Right hindlimb (tissue), 1 donor: ENCODE results near the gene FUT2.
"Not testable (repeated sequence)": the region's sequence is repeated elsewhere in the genome, so short reads cannot be mapped to it uniquely, and the experiment has no call there.

Experiments
- DNase-seq: peaks from one replicate; pipeline ENCODE4 v3.0.0-alpha.2; 2018

FUT2 gene

DNA sequence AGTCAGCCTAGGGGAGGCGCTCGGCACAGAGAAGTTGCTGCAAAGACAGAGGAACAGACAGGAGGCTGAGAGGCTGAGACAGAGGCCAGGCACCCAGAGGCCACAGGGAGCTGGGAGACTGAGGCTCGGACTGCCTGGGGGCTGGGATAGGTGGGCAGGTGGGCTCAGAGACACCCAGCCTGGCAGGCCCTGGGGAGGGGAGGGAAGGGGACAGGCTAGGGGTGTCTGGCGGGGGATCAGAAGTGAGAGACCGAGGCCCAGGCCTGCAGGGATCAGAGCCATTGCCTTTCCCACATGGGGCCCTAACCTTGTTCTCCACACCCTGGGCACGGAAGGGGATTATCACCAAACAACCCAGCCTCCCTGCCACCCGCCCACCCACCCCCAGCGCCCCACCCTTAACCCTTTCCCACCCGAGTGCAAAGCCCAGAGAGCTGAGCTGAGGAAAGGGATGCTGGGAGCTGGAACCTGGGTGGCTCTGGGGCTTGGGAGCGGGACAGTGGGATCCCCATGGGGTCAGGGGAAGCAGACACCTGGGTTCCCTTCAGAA lies 24.2 kb upstream of the FUT2 start:
- DNase-seq: peak; percentile 31

DNA sequence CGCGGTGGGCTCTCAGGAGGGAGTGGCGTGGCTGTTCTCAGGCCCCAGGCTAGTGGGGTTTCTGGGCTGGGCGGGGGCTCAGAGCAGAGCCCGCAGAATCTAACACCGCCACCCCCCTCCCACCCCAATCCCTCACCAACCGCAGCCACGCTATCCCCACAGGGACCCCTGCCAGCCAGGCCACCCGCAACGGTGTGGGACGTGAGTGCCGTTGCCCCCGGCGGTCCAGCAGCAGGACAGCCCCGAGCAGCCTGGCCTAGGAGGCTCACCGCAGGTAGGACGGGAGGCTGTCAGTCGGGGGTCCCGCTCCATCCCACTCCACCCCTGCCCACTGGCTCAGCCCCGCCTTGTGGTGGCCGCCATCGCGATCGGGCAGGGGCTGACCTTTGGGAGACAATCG lies 22.8 kb upstream of the FUT2 start, which contains the start of gene NTN5:
NTN5 (minus strand) TSS at position 24 of the 400 bp plus-strand sequence. CDS start 2,031 bp downstream, outside the sequence.
- no peak for DNase-seq

DNA sequence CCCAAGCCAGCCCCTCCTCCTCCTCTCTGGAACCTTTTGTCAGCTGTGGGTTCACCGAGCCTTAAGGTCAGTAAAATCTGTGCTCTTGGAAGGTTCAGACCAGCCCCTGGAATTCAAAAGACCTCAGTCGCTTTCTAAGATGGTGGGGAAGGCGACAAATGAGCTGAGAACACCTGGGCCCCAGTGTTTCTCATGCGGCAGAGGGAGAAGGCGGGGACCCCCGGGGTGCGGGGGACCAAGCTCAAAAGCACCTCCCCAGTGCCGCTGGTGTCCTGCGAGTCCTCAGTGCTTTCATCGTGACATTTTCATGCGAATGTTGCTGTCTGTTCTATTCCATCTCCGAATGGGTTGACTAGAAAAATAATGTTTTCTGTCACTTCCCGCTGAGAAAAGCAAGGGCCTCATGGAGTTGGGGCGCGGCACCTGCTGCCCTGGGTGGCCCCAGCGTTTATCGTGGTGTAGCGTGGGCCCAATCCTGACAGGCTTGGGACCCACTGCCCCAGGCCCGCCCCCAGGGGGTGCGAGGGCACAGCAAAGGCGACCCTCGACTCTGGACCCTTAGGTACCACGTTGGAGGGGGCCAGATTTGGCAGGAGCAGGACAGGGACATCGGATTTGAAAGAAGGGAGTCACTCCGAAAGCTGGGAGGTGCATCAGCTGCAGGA lies 22.2 kb upstream of the FUT2 start:
- DNase-seq: no peak

DNA sequence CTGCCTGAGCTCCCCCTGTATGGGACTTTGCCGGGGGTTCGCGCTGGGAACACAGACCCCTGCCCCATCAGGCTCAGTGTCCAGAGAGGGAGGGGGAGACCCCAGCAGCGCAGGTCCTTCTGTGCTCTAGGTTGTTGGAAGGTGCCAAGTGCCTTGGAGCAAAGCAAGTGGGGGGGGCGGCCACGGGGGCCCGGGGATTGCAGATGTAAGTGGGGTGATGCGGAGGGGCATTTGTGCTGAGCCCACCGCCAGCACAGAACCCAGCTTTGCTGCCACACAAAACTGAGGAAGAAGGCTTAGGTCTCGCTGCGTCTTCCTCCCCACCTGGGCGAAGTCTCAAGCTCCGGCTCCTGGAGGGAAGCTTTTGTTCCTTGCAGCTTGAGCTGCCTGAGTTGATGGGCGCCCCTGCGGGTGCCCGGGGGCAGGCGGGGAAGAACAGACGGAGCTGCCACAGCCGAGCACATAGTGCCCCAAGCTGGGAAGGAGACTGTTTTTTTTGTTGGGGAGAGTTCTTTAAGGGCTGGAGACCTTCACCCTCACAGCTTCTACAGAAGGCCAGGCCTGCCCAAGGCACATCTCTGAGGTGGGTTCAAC lies 21.5 kb upstream of the FUT2 start:
- DNase-seq: no peak

DNA sequence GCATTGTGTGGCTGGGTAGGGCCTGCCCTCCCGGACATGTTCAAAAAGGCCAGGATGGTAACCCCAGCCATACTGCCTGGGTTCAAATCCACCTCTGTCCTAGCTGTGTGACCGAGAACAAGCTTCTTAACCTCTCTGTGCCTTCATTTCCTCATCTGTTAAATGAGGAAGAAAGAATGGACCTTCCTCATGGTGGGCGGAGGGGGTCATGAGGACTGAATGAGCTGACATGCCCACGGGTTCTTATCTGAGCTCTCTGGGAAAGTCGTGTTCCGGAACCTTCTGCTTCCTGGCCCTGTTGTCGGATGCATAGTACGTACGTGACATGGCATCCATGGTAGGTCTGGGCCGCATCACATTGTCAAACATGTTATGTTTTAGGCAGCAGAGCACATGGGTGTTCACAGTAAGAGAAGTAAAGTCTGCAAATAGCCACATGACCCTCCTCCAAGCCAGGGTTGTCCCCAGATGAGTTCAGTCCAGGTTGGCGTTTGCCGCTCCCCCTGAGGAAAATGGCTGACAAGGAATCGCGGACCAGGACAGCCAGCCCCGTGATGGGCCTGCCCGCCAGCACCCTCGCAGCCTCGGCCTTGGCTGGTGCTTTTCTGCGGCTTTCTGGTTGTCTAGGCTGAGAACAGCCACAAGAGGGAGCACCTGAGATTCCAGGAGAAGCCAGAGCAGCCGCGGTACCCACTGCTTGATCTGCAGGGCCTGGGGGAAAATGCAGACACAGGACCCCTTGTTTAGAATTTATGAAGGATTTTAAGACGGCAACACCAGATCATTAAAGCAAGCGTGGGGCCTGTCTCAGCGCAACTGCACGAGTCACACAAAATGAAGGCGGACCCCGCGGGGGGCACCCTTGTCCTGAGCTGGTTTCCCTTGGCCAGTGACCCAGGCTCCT lies 20.6 kb upstream of the FUT2 start:
- peak; percentile 88 for DNase-seq

DNA sequence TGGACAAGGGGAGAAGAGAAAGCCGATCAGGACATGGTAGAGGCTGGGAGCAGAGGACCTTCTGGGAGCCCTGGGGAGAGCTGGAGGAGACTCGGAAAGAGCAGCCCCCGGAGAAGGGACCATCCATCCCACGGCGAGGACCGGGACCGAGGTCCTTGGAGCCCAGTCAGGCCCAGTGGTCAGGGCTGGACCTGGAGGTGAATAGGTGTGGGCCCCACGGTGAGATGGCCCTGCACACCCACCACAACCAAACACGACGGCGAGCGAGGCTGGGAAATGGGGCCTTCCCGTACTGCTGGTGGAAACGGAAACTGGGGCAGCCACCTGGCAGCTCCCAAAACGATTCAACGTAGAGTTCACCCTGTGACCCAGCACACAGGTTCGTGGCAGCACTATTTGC lies 19.3 kb upstream of the FUT2 start:
- DNase-seq: no peak

DNA sequence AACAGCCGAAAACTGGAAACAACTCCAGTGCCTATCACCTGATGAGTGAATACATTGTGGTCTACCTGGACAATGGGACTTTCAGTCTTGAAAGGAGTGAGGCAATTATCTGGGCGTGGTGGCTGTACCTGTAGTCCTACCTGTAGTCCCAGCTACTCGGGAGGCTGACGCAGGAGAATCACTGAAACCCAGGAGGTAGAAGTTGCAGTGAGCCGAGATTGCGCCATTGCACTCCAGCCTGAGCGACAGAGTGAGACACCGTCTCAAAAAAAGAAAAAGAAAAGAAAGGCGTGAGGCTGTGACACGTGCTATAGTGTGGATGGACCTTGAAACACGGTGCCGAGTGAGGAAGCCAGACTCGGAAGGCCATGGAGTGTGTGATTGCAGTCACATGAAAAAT lies 18.9 kb upstream of the FUT2 start:
- DNase-seq: no peak

DNA sequence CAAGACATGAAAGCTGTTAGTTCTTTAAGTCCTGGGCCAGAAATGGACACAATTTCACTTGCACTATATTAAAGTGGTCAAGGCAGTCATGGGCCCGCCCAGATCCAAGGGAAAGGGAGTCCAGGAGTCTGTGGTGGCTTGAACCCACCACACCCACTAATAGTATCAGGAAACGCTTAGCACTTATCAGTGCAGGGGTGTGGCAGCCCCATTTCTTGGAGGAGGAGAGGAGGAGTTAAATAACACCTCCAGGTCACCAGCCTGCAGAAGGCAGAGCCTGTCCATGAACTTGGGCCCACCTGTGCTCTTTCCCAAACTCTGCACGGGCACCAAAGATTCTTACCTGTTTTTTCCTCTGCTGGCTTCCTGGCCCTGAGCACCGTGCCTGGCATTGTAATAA lies 17.6 kb upstream of the FUT2 start:
- no peak for DNase-seq

DNA sequence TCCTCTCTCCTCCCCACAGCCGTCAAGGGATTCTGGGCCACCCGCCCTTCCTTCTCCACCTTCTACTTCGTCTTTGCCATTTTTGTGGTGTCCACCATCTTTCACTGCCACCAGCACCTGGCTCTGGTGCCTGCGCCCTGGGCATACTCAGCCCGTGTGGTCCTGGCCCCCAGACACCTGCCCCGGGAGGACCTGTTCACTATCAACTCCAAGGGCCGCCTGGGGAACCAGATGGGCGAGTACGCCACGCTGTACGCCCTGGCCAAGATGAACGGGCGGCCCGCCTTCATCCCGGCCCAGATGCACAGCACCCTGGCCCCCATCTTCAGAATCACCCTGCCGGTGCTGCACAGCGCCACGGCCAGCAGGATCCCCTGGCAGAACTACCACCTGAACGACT lies 15.8 kb upstream of the FUT2 start:
- not testable (repeated sequence) for DNase-seq

DNA sequence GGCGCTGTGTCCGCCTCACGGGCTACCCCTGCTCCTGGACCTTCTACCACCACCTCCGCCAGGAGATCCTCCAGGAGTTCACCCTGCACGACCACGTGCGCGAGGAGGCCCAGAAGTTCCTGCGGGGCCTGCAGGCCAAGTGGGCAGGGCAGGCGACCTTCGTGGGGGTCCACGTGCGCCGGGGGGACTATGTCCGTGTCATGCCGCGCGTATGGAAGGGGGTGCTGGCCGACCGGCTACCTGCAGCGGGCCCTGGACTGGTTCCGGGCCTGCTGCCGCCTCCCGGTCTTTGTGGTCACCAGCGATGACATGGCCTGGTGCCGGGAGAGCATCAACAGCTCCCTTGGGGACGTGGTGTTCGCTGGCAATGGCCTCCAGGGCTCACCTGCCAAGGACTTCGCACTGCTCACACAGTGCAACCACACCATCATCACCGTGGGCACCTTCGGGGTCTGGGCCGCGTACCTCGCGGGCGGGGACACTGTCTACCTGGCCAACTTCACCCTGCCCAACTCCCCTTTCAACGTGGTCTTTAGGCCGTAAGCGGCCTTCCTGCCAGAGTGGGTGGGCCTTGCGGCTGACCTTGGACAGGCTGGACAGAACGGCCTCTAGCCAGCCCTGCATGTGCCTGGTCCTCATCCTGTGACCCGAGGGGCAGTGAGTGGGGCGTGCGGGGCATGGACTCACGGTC lies 15.2 kb upstream of the FUT2 start:
- no peak for DNase-seq

DNA sequence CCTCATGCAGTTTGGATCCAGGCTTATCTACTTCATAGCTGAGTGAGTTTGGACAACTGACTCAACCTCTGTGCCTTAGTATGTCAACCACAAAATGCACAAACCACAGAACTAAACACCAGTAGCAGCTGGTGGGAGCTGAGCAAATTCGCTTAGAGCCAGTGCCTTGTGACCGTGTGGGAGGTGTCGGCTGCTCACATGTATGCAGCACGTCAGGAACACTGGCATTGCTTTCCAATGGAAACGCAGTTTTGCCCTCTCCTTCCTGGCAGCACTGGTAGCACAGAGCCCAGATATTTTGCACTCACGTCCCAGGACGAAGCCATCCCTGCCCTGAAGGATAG lies 14.7 kb upstream of the FUT2 start:
- DNase-seq: no peak

DNA sequence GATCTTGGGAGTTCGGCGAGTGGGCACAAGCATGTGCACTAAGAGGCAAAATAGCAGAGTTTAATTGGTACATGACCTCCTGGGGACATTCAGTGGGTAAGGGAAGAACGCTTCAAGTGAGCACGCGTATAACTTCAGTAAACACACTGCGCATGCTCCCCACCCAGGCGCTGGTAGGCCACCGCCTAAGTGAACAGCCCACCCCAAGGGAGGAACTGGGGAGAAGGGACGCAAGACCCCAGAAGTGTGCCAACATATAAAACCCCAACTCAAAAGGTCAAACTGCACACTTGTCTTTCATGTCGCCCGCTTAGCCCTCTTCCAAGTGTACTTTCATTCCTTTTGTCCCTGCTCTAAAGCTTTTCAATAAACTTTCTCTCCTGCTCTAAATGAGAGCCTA lies 12.4 kb upstream of the FUT2 start:
- peak; percentile 71 for DNase-seq

DNA sequence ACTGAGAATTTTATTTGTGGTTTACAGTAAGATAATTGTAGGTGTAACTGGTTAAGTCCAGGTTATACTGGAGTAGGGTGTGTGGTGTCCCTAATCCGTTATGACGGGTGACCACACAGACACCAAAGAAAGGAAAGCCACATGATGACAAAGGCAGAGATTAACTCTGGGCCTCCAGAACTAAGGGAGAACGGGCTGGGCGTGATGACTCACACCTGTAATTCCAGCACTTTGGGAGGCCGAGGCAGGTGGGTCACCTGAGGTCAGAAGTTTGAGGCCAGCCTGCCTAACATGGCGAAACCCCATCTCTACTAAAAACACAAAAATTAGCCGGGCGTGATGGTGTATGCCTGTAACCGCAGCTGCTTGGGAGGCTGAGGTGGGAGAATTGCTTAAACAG lies 10.2 kb upstream of the FUT2 start:
- DNase-seq: no peak

DNA sequence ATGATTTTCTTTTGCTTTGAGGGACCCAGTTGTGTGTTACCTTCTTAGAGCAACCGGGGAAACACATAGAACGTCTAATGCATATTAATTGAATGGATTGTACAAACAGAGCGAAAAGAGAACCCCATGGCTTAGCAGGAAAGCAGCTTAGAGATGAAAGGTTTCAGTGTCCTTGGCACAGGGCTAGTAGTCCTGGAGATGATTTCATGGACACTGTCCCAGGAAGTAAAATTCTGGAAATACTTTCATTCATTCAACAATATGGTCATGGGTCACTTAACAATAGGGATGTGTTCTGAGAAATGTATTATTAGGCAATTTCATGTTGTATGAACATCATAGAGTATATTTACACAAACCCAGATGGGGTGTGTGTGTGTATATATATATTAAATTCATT lies 9.7 kb upstream of the FUT2 start:
- no peak for DNase-seq

DNA sequence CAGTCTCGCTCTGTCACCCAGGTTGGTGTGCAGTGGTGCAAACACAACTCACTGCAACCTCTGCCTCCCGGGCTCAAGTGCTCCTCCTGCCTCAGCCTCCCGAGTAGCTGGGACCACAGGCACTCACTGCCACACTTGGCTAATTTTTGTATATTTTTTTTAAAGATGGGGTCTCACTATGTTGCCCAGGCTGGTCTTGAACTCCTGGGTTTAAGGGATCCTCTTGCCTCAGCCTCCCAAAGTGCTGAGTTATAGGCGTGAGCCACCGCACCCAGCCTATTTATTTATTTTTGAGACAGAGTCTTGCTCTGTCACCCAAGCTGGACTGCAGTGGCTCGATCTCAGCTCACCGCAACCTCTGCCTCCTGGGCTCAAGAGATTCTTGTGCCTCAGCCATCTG lies 9.1 kb upstream of the FUT2 start:
- DNase-seq: not testable (repeated sequence)

DNA sequence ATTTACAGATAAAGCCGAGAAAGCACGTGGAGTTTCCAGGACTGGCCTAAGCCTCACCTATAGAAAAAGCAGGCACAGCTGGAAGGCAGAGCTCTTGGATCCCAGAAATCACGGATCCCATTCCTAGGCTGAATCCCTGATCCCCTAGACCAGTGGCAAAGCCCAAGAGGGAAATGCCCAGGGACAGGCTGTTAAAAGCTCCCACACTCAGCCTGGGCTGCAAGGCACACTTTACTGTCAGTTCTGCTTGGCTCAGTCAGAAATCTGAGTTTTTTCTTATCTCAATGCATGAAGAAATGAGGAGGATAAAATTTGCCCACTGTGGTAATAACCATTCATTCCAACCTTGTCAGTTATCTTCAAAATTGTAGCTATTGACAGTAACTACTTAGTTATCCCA lies 8.0 kb upstream of the FUT2 start:
- no peak for DNase-seq

DNA sequence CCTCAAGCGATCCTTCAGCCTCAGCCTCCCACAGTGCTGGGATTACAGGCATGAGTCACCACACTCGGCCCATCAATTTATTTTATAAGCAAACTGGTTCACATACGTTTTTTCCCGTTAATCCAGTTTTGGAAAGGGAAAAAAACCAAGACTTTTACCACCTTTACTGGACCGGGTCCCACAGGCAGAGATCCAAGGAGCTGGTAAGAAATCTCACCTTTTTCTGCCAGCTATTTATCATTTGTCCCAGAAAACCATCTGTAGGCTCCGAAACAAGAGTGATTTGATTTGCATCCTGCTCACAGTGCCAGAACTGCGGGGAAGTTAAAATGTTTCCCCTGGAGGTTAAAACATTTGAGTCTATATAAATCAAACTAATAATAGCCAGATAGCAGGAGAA lies 6.3 kb upstream of the FUT2 start:
- DNase-seq: no peak

DNA sequence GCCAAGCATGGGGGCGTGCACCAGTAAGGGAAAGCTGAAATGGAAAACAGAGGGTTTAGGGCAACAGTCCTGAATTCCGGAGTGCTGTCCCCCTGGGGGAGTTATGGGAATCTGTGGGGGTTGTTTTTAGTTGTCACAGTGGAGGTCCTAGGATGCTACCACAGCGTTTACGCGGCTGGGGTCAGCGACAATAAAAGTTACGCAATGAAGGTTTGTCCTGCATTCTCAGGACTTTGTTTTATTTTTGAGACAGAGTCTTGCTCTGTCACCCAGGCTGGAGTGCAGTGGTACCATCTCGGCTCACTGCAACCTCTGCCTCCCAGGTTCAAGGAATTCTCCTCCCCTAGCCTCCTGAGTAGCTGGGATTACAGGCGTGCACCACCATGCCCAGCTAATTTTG lies 2.1 kb upstream of the FUT2 start:
- not testable (repeated sequence) for DNase-seq

DNA sequence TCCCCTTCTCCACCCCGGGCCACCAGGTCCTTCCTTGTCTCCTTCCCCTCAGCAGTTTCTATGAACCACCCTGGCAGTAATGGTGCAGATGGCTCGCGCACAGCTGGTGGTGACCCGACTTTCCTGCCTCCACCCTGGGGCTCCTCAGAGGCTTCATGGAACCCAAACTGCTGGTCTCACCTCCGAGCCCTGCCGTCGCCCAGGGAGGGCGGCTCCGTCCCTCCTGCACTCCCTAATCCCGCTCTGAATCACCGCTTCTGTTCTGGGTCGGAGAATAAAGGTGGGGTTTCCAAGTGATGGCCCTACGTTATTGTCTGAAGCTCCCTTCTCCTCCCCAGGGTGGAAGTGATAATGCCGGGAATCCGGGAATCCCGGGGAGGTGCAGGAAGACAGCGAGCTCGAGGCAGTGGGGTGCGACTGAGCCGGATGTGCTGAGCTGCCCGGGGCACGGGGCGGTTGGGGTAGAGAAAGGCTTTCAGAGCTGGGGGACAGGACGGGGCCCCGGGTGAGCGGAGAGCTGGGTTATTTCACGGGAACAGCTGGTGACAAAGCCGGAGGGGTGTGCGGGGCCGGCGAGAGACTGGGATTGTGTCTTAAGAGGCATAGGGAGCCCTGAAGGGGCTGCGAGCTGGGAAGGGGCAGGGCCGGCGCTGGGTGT lies 711 bp downstream of the FUT2 start:
- DNase-seq: no peak

DNA sequence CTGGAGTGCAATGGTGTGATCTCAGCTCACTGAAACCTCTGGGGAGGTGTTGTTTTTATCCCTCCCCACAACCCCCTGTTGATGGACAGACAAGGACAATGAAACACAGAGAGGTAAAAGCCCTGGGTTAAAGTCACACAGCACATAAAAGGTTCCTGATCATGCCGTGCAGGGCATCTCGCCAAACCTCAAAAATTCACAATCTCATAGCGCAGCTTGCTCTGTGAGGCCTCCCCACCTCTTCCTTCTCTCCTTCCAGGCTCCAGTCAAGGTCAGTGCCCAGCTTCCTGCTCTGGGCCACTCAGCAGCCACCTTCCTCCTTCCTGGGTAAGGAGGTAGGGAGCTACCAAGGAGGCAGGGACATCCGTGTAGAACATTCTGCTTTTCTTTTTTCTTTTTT lies 2.3 kb downstream of the FUT2 start:
- no peak for DNase-seq

DNA sequence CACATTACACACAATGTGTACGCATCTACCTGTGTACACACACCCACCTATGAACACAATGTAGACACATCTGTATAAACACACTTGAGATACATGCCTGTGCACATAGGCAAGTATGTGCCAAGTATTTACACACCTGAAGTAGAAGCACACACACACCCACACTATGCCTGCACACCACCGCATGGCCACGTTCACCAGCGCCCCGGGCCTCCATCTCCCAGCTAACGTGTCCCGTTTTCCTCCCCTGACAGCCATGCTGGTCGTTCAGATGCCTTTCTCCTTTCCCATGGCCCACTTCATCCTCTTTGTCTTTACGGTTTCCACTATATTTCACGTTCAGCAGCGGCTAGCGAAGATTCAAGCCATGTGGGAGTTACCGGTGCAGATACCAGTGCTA lies 6.9 kb downstream of the FUT2 start:
- DNase-seq: no peak

DNA sequence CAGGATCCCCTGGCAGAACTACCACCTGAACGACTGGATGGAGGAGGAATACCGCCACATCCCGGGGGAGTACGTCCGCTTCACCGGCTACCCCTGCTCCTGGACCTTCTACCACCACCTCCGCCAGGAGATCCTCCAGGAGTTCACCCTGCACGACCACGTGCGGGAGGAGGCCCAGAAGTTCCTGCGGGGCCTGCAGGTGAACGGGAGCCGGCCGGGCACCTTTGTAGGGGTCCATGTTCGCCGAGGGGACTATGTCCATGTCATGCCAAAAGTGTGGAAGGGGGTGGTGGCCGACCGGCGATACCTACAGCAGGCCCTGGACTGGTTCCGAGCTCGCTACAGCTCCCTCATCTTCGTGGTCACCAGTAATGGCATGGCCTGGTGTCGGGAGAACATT lies 7.5 kb downstream of the FUT2 start:
- no peak for DNase-seq

DNA sequence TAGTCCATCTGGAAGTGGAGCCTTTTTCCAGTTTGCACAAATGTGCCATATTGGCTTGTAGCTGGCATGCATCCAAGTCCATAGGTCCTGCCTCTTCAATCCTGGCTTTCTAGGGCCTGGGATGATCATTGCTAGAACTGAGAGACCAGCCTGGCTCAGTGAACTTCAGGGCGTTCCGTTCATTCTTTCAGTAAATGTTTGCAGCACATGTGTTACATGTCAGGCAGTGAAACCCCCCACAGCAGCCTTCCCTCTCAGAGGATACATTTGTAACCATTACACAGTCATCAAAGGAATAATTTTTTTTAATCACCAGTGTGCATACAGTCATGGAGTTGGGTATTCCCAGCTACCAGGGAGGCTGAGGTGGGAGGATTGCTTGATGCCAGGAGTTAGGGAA lies 9.7 kb downstream of the FUT2 start:
- DNase-seq: no peak
